Stimulated activated effector memory CD8-positive, alpha-beta T cell treated with anti-CD3 and anti-CD28 coated beads, Interleukin-12 subunit alpha, Interleukin-12 subunit beta, amount 100 ng/mL, for 72 hours (primary cell): Measurements from ENCODE around the gene SLC27A6.
"Not testable (repeated sequence)": the region's sequence is repeated elsewhere in the genome, so short reads cannot be mapped to it uniquely, and the experiment has no call there.

Experiments used
- ATAC-seq: fragments of 150-1000 bp; cut with Tn5 transposase; 2 replicates; pipeline ENCODE4 v1.10.0; 2021
- DNase-seq, 2 donors: peaks; one replicate each; pipeline ENCODE4 v3.0.0; 2021 to 2022; ENCODE audit warnings: low spot score in 2 of 2
- H3K27ac Mint-ChIP-seq: one replicate; pipeline ENCODE4 v1.8.0; 2022; ENCODE audit warnings: mild to moderate bottlenecking, mixed read lengths
- H3K36me3 Mint-ChIP-seq: one replicate; pipeline ENCODE4 v1.8.0; 2022; ENCODE audit warnings: mild to moderate bottlenecking, mixed read lengths
- H3K4me1 Mint-ChIP-seq: one replicate; pipeline ENCODE4 v1.8.0; 2022; ENCODE audit warnings: mixed read lengths
- H3K4me3 Mint-ChIP-seq: one replicate; pipeline ENCODE4 v1.8.0; 2022; ENCODE audit warnings: mild to moderate bottlenecking, mixed read lengths
- H3K9me3 Mint-ChIP-seq: one replicate; pipeline ENCODE4 v1.8.0; 2022; ENCODE audit warnings: mixed read lengths

The SLC27A6 gene

DNA sequence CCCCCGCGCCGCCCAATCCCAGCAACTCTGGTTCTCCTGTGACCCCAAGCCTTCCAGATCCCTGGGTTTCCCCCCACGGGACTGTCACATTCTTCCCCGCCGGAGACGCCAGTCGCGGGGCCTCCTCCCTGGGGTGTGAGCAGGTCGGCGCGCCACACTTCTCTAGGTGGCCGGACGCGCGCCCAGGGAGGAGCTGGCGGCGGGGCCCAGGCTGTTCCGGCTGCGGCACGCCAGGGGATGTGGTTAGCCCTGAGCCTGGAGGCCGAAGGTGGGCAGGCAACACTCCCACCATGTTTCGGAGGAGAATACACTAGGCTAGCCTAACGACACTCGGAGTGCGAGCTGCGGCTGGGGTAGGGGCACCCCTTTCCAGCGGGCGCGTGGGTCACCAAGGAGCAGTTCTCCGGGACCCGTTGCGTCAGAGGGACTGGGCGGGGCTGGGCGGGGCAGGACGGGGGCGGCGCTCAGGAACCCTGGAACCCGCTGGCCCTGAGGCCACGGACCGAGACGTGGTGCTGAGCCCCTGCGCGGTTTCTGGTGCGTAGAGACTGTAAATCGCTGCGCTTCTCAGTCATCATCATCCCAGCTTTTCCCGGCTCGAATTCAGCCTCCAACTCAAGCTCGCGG is at the start of gene SLC27A6:
Gene SLC27A6, plus strand, starts transcription at position 478 of the 627 bp plus-strand sequence. CDS start 650 bp downstream, outside the sequence.
- peak; percentile 47 for ATAC-seq
- Mint-ChIP-seq H3K27ac (no peak within 1 kb of the TSS), H3K9me3 (peaks cover 9% of the 10 kb centered on the region), H3K4me3 (no peak within 1 kb of the TSS), H3K4me1 (no peaks in the 10 kb centered on the region), H3K36me3 (no peaks in the 10 kb centered on the region)
- DNase-seq = no peak

DNA sequence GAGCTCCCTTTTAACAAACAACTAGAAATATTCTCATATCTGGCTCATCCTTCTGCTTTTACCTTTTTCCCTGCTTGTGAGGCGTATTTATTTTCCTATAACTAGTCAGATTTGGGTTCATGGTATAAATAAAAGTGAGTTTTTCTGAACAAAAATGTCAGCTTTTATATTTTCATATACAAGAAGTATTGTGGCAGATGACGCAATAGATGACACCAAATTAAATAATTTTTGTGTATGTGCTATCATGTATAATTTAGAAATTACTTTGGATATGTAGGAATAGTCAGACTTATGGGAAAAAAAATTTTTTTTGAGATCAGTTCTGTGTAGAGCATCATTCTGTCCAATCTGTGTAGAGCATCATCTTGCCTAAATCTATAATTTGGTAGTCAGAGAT is 45.7 kb upstream of the SLC27A6 start:
- ATAC-seq (no peak), DNase-seq (no peak)
- Mint-ChIP-seq H3K4me3 (no peak overlapping the region), H3K9me3 (no peaks in the 10 kb centered on the region), H3K27ac (no peak overlapping the region), H3K4me1 (no peaks in the 10 kb centered on the region), H3K36me3 (no peaks in the 10 kb centered on the region)

DNA sequence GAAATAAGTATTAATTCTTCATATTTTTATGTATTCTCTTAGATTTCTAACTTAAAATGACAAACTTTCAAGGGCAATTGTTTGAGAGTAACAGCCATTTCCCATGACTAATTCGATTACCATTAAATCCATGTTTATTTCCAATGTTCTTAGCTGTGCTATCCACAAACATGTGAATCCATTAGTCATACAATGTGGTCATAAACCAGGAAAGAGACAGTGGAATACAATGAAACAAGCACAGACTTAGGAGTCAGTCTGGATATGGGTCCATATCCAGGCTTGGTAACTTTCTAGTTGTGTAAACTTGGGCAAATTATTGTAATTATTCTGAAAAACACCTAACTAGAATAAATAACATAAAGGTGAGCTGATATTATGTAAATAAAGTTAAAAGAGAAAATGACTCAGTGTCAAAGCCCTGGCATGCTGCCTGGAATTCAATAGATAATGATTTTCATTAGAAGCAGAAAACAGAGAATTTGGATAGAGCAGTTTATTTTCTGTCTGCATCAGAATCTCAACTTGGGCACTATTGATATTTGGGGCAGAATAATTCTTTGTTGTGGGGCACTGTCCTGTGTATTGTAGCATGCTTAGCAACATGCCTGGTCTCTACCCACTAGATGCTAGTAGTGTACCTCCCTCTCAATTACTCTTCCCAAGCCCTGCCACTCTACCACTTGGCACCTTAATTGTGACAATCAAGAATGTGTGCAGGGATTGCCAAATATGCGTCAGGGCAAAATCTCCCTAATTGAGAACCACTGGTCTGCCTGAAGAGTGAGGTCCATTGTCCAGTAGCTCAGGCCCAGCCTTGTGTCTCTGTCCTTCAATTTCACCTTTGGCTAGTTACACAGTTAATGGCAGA is 44.7 kb upstream of the SLC27A6 start:
- ATAC-seq (no peak), DNase-seq (no peak)
- Mint-ChIP-seq H3K9me3 (no peaks in the 10 kb centered on the region), H3K36me3 (no peaks in the 10 kb centered on the region), H3K27ac (no peak overlapping the region), H3K4me1 (no peaks in the 10 kb centered on the region), H3K4me3 (no peak overlapping the region)

GRCh38 chr5:128924299-128924698 is 41.0 kb upstream of the SLC27A6 start:
- no peaks in the 10 kb centered on the region for H3K4me1 Mint-ChIP-seq
- H3K4me3 Mint-ChIP-seq = no peak overlapping the region
- no peak overlapping the region for H3K27ac Mint-ChIP-seq
- no peak for ATAC-seq
- no peak for DNase-seq
- no peaks in the 10 kb centered on the region for H3K36me3 Mint-ChIP-seq
- H3K9me3 Mint-ChIP-seq = no peaks in the 10 kb centered on the region

DNA sequence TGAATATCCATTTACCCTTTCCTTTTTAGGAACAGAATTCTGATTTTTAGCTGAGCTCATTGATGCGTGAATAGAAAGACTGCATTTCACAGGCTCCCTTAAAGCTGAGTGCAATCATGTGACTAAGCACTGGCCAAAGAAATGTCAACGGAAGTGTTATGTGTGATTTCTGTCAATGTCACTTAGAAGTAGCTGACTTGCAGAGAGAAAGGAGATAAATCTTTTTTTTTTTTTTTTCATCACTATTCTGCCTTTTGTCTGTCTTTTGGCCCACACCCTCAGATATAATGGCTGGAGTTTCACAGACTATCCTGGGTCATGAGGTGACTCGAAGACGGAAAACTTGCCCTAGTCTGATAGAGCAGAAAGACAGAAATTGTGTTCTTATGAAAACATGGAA is 39.3 kb upstream of the SLC27A6 start:
- Mint-ChIP-seq H3K9me3 (no peaks in the 10 kb centered on the region), H3K27ac (no peak overlapping the region), H3K4me3 (no peak overlapping the region), H3K4me1 (no peaks in the 10 kb centered on the region), H3K36me3 (no peaks in the 10 kb centered on the region)
- DNase-seq = no peak
- no peak for ATAC-seq

DNA sequence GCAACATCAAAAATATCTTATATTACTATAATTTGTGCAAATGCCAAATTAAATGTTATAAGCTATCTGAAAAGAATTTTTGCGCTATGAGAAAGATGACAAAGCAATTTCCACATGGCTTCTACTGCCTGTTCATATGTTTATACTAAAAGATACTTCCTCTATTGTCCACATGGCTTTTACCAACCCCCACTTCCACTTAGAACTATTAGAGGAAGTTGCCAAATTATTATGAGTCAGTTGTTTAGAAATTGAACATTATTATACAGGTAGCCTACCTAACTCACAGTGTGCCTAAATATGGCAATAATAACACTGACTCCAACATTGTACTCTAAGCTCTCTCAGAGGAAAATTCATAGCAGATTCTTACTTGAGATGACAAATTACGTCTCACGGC is 37.6 kb upstream of the SLC27A6 start:
- H3K4me1 Mint-ChIP-seq = no peaks in the 10 kb centered on the region
- no peak overlapping the region for H3K27ac Mint-ChIP-seq
- H3K36me3 Mint-ChIP-seq = no peaks in the 10 kb centered on the region
- ATAC-seq = no peak
- H3K9me3 Mint-ChIP-seq = no peaks in the 10 kb centered on the region
- H3K4me3 Mint-ChIP-seq = no peak overlapping the region
- no peak for DNase-seq

GRCh38 chr5:128932232-128932631 is 33.1 kb upstream of the SLC27A6 start:
- not testable (repeated sequence) for ATAC-seq, H3K36me3 Mint-ChIP-seq, DNase-seq

GRCh38 chr5:128943100-128943499 is 22.2 kb upstream of the SLC27A6 start:
- H3K36me3 Mint-ChIP-seq, H3K27ac Mint-ChIP-seq, ATAC-seq, H3K4me1 Mint-ChIP-seq, H3K9me3 Mint-ChIP-seq, H3K4me3 Mint-ChIP-seq, DNase-seq: not testable (repeated sequence)

More at GRCh38 chr5:128932232-128932631, 33.1 kb upstream of the SLC27A6 start:
- not testable (repeated sequence) for H3K27ac Mint-ChIP-seq, H3K9me3 Mint-ChIP-seq, H3K4me3 Mint-ChIP-seq, H3K4me1 Mint-ChIP-seq

DNA sequence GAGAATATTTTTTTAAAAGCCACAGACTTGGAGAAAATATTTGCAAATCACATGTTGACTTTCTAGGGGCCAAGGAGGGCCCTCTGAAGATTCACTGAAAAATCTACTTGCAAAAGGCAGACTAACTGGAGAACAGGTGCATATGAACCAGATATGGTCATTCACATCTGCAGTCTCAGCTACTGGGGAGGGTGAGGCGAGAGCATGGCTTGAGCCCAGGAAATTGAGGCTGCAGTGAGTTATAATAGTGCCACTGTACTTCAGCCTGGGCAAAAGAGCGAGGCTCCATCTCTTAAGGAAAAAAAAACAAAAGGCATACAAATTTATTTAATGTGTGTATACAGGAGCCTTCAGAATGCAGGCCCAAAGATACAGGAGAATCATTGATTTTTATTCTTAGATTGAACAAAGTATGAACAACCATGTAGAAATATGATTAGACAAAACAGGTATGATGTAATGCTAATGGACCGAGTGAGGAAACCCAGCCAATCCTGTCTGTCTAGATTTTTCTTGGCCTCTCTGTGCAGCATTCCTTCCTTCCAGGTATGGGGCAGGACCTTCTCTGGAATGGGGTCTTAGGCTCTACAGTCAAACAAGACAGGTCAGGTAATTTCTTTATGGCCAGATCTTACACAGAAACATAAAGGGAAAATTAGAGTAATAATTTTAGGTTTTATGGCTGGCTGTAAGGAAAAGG is 15.3 kb upstream of the SLC27A6 start:
- no peak for ATAC-seq
- no peak for DNase-seq
- Mint-ChIP-seq H3K4me3 (no peak overlapping the region), H3K36me3 (no peaks in the 10 kb centered on the region), H3K4me1 (no peaks in the 10 kb centered on the region), H3K9me3 (peaks cover 3% of the 10 kb centered on the region), H3K27ac (no peak overlapping the region)

DNA sequence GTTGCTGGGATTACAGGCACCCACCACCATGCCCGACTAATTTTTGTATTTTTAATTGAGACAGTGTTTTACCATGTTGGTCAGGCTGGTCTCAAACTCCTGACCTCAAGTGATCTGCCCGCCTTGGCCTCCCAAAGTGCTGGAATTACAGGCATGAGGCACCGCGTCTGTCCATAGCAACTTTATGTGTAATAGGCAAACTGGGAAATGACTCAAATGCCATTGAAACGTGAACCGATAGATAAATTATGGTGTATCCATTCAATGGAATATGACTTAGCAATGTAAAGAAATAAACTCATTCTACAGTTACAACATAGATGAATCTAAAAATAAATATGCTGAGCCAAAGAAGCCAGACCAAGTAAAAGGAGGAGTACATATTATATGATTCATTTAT is 14.0 kb upstream of the SLC27A6 start:
- not testable (repeated sequence) for H3K27ac Mint-ChIP-seq

GRCh38 chr5:128956164-128956563 is 9.1 kb upstream of the SLC27A6 start:
- no peak for DNase-seq
- H3K4me1 Mint-ChIP-seq = no peaks in the 10 kb centered on the region
- peaks cover 8% of the 10 kb centered on the region for H3K9me3 Mint-ChIP-seq
- no peak for ATAC-seq
- H3K36me3 Mint-ChIP-seq = no peaks in the 10 kb centered on the region
- H3K27ac Mint-ChIP-seq = no peak overlapping the region
- no peak overlapping the region for H3K4me3 Mint-ChIP-seq

More for the DNA sequence above, 14.0 kb upstream of the SLC27A6 start:
- not testable (repeated sequence) for H3K4me1 Mint-ChIP-seq, DNase-seq, H3K9me3 Mint-ChIP-seq, ATAC-seq, H3K36me3 Mint-ChIP-seq, H3K4me3 Mint-ChIP-seq

GRCh38 chr5:128962211-128962610 is 3.1 kb upstream of the SLC27A6 start:
- Mint-ChIP-seq H3K9me3 (peaks cover 12% of the 10 kb centered on the region), H3K4me1 (no peaks in the 10 kb centered on the region), H3K4me3 (no peak overlapping the region), H3K36me3 (no peaks in the 10 kb centered on the region), H3K27ac (no peak overlapping the region)
- ATAC-seq (no peak), DNase-seq (no peak)

- Mint-ChIP-seq H3K36me3 (no peaks in the 10 kb centered on the region), H3K4me1 (no peaks in the 10 kb centered on the region), H3K9me3 (peaks cover 9% of the 10 kb centered on the region)
Measured at GRCh38 chr5:128965638-128966302, 482 bp downstream of the SLC27A6 start.

GRCh38 chr5:128966375-128966774 is 1.1 kb downstream of the SLC27A6 start:
- no peaks in the 10 kb centered on the region for H3K36me3 Mint-ChIP-seq
- H3K27ac Mint-ChIP-seq = no peak overlapping the region
- no peaks in the 10 kb centered on the region for H3K4me1 Mint-ChIP-seq
- DNase-seq (no peak), ATAC-seq (no peak)
- H3K9me3 Mint-ChIP-seq = peaks cover 7% of the 10 kb centered on the region
- H3K4me3 Mint-ChIP-seq = no peak overlapping the region

More at GRCh38 chr5:128965638-128966302, 482 bp downstream of the SLC27A6 start:
- no peak for DNase-seq
- no peak for ATAC-seq
- Mint-ChIP-seq H3K27ac (no peak overlapping the region), H3K4me3 (no peak overlapping the region)

GRCh38 chr5:128966846-128967245 is 1.6 kb downstream of the SLC27A6 start:
- no peak overlapping the region for H3K4me3 Mint-ChIP-seq
- H3K36me3 Mint-ChIP-seq = no peaks in the 10 kb centered on the region
- H3K27ac Mint-ChIP-seq = no peak overlapping the region
- no peaks in the 10 kb centered on the region for H3K4me1 Mint-ChIP-seq
- ATAC-seq (no peak), DNase-seq (no peak)
- H3K9me3 Mint-ChIP-seq = peaks cover 8% of the 10 kb centered on the region
